ENCODE measurements around the gene BARX2. TPM values are rescaled to one million over a fixed set of nuclear protein-coding genes. Genes with fewer than 3 reads are reported as not detected.
"Not testable (repeated sequence)": the region's sequence is repeated elsewhere in the genome, so short reads cannot be mapped to it uniquely, and the experiment has no call there.

BARX2 gene
- total and polyA plus RNA-seq, 2 donors (not counting 3 experiments of a cell fraction or from before 2014, with no cell fraction given): not detected

DNA sequence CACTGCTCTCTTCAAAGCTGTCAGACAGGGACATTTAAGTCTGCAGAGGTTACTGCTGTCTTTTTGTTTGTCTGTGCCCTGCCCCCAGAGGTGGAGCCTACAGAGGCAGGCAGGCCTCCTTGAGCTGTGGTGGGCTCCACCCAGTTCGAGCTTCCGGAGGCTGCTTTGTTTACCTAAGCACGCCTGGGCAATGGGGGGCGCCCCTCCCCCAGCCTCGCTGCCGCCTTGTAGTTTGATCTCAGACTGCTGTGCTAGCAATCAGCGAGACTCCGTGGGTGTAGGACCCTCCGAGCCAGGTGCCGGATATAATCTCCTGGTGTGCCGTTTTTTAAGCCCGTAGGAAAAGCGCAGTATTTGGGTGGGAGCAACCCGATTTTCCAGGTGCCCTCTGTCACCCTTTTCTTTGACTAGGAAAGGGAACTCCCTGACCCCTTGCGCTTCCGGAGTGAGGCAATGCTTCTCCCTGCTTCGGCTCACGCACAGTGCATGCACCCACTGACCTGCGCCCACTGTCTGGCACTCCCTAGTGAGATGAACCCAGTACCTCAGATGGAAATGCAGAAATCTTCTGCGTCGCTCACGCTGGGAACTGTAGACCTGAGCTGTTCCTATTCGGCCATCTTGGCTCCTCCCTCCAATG is 31.2 kb upstream of the BARX2 start:
- POLR2A ChIA-PET; H3K4me1 ChIP-seq (ENCODE audit: control insufficient read depth, extremely low read depth, insufficient read depth, low read length); H3K4me2 ChIP-seq (ENCODE audit: insufficient read depth, low read length); DNase-seq (ENCODE audit: low read depth, low spot score); H2AFZ ChIP-seq (ENCODE audit: low read depth, low read length); H4K20me1 ChIP-seq (replicated peaks; ENCODE audit: control insufficient read depth, extremely low read depth, insufficient read depth, low read length); H3K27ac ChIP-seq (ENCODE audit: insufficient read depth, low read depth, low read length); FAIRE-seq; dilution Hi-C loops (cut with MboI; ENCODE audit: extremely low pct_ligation_motif_present, low sequenced_read_pairs); BruUV-seq (replicated peaks); H3K9me1 ChIP-seq (replicated peaks; ENCODE audit: control insufficient read depth, extremely low read depth, insufficient read depth, low read length); H3K9me3 ChIP-seq (replicated peaks; ENCODE audit: control insufficient read depth, insufficient read depth, low read length); H3K79me2 ChIP-seq (ENCODE audit: control insufficient read depth, insufficient read depth, low read length); H3K27me3 ChIP-seq (ENCODE audit: control insufficient read depth in 2 of 2, insufficient read depth in 2 of 2, low read length in 2 of 2); H3K9ac ChIP-seq (replicated peaks; ENCODE audit: extremely low read depth, insufficient read depth, low read length); intact Hi-C loops (cut with micrococcal nuclease); H3K4me3 ChIP-seq (replicated peaks in 1 of 3; ENCODE audit: insufficient read depth in 1 of 3, low read depth in 1 of 3, low read length in 3 of 3); H3K36me3 ChIP-seq (ENCODE audit: control insufficient read depth in 2 of 2, extremely low read depth in 1 of 2, insufficient read depth in 2 of 2, low read length in 2 of 2): not testable (repeated sequence)
- CTCF ChIA-PET: interaction anchor here (2.1 kb wide), 1 partner anchor 12 kb away, joined by 7 read pairs; no protein-coding TSS in a partner anchor

DNA sequence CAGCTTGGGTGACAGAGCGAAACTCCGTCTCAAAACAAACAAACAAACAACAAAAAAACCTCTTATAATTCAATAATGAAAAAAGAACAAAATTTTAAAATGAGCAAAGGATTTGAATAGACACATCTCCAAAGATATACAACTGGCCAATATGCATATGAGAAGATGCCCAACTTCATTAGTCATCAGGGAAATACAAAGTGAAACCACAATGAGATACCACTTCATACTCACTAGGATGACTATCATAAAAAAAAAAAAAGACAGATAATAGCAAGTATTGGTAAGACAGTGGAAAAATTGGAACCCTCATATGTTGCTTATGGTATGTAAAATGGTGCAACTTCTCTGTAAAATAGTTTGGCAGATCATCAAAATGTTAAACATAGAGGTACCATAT is 28.7 kb upstream of the BARX2 start:
- DNase-seq (ENCODE audit: low read depth, low spot score) (no peak), FAIRE-seq (no peak)
- no peaks in the 10 kb centered on the region for H3K4me1 ChIP-seq (ENCODE audit: control insufficient read depth, extremely low read depth, insufficient read depth, low read length)
- H3K9me3 ChIP-seq (replicated peaks; ENCODE audit: control insufficient read depth, insufficient read depth, low read length): no peaks in the 10 kb centered on the region
- no peaks in the 10 kb centered on the region for H3K79me2 ChIP-seq (ENCODE audit: control insufficient read depth, insufficient read depth, low read length)
- CTCF ChIA-PET: interaction anchor here (2.1 kb wide), 1 partner anchor 15 kb away, joined by 7 read pairs; no protein-coding TSS in a partner anchor
- no peaks in the 10 kb centered on the region for H3K36me3 ChIP-seq (ENCODE audit: control insufficient read depth in 2 of 2, extremely low read depth in 1 of 2, insufficient read depth in 2 of 2, low read length in 2 of 2)
- H3K27ac ChIP-seq (ENCODE audit: insufficient read depth, low read depth, low read length): no peak overlapping the region
- TF ChIP-seq EZH2 (IDR thresholded peaks at IDR 0.05; ENCODE audit: borderline replicate concordance, low read depth, low read length, severe bottlenecking) (no peak), JUN (IDR thresholded peaks at IDR 0.05; ENCODE audit: borderline replicate concordance, insufficient read depth, insufficient read length, low read depth) (no peak), FOS (IDR thresholded peaks at IDR 0.05; ENCODE audit: borderline replicate concordance, insufficient read depth, low read length) (no peak), GATA2 (IDR thresholded peaks at IDR 0.05; ENCODE audit: insufficient read depth, insufficient read length, low read depth, low read length) (no peak), MYC (IDR thresholded peaks at IDR 0.05; ENCODE audit: low read depth, low read length) (no peak), POLR2AphosphoS5 (IDR thresholded peaks at IDR 0.05; ENCODE audit: insufficient read depth, low read depth, low read length) (no peak), POLR2A (IDR thresholded peaks at IDR 0.05; ENCODE audit: low read depth, low read length) (no peak)
- TF ChIP-seq, protein P1, sequence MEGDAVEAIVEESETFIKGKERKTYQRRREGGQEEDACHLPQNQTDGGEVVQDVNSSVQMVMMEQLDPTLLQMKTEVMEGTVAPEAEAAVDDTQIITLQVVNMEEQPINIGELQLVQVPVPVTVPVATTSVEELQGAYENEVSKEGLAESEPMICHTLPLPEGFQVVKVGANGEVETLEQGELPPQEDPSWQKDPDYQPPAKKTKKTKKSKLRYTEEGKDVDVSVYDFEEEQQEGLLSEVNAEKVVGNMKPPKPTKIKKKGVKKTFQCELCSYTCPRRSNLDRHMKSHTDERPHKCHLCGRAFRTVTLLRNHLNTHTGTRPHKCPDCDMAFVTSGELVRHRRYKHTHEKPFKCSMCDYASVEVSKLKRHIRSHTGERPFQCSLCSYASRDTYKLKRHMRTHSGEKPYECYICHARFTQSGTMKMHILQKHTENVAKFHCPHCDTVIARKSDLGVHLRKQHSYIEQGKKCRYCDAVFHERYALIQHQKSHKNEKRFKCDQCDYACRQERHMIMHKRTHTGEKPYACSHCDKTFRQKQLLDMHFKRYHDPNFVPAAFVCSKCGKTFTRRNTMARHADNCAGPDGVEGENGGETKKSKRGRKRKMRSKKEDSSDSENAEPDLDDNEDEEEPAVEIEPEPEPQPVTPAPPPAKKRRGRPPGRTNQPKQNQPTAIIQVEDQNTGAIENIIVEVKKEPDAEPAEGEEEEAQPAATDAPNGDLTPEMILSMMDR (IDR thresholded peaks at IDR 0.05; ENCODE audit: extremely low read depth in 1 of 2, insufficient read depth in 1 of 2, low read depth in 1 of 2, low read length in 2 of 2): no peak
- TF ChIP-seq, protein P2, sequence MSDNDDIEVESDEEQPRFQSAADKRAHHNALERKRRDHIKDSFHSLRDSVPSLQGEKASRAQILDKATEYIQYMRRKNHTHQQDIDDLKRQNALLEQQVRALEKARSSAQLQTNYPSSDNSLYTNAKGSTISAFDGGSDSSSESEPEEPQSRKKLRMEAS (IDR thresholded peaks at IDR 0.05; ENCODE audit: insufficient read depth, insufficient read length): no peak
- no peaks in the 10 kb centered on the region for H3K27me3 ChIP-seq (ENCODE audit: control insufficient read depth in 2 of 2, insufficient read depth in 2 of 2, low read length in 2 of 2)
- BruUV-seq (replicated peaks): no TSS peak
- H3K4me3 ChIP-seq (replicated peaks in 1 of 3; ENCODE audit: insufficient read depth in 1 of 3, low read depth in 1 of 3, low read length in 3 of 3): no peak overlapping the region
- intact Hi-C loops (cut with micrococcal nuclease): no loop called here
- dilution Hi-C loops (cut with MboI; ENCODE audit: extremely low pct_ligation_motif_present, low sequenced_read_pairs): no loop called here
- no peak overlapping the region for H3K4me2 ChIP-seq (ENCODE audit: insufficient read depth, low read length)
- H2AFZ ChIP-seq (ENCODE audit: low read depth, low read length): no peak overlapping the region
- no peaks in the 10 kb centered on the region for H3K9me1 ChIP-seq (replicated peaks; ENCODE audit: control insufficient read depth, extremely low read depth, insufficient read depth, low read length)
- no peak overlapping the region for H3K9ac ChIP-seq (replicated peaks; ENCODE audit: extremely low read depth, insufficient read depth, low read length)
- H4K20me1 ChIP-seq (replicated peaks; ENCODE audit: control insufficient read depth, extremely low read depth, insufficient read depth, low read length): no peaks in the 10 kb centered on the region
- POLR2A ChIA-PET: no interaction called here

Data from endothelial cell of umbilical vein (primary cell).